ENCODE results near the gene MGAT4A.

GRCh38 chr2:98731041-98731893, at the start of gene MGAT4A:
- TF ChIP-seq, protein P1, sequence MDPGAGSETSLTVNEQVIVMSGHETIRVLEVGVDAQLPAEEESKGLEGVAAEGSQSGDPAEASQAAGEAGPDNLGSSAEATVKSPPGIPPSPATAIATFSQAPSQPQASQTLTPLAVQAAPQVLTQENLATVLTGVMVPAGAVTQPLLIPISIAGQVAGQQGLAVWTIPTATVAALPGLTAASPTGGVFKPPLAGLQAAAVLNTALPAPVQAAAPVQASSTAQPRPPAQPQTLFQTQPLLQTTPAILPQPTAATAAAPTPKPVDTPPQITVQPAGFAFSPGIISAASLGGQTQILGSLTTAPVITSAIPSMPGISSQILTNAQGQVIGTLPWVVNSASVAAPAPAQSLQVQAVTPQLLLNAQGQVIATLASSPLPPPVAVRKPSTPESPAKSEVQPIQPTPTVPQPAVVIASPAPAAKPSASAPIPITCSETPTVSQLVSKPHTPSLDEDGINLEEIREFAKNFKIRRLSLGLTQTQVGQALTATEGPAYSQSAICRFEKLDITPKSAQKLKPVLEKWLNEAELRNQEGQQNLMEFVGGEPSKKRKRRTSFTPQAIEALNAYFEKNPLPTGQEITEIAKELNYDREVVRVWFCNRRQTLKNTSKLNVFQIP (CRISPR knock-in tag; IDR thresholded peaks at IDR 0.05; ENCODE audit: borderline replicate concordance, low read depth) = no peak
- TF ChIP-seq SNAI2 (CRISPR knock-in tag; IDR thresholded peaks at IDR 0.05) = no peak
- no peak for TF ChIP-seq BACH2 (CRISPR knock-in tag; IDR thresholded peaks at IDR 0.05; ENCODE audit: borderline replicate concordance)
- TF ChIP-seq ZFP3 (CRISPR knock-in tag; IDR thresholded peaks at IDR 0.05) = no peak
- TF ChIP-seq, protein P2, sequence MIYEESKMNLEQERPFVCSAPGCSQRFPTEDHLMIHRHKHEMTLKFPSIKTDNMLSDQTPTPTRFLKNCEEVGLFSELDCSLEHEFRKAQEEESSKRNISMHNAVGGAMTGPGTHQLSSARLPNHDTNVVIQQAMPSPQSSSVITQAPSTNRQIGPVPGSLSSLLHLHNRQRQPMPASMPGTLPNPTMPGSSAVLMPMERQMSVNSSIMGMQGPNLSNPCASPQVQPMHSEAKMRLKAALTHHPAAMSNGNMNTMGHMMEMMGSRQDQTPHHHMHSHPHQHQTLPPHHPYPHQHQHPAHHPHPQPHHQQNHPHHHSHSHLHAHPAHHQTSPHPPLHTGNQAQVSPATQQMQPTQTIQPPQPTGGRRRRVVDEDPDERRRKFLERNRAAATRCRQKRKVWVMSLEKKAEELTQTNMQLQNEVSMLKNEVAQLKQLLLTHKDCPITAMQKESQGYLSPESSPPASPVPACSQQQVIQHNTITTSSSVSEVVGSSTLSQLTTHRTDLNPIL (CRISPR knock-in tag; IDR thresholded peaks at IDR 0.05; ENCODE audit: low read depth) = no peak
- no peak for TF ChIP-seq ZFP30 (CRISPR knock-in tag; IDR thresholded peaks at IDR 0.05)
- TF ChIP-seq RARB (CRISPR knock-in tag; IDR thresholded peaks at IDR 0.05) = no peak
- no peak for TF ChIP-seq PPARA (CRISPR knock-in tag; IDR thresholded peaks at IDR 0.05; ENCODE audit: borderline replicate concordance)
- no peak for TF ChIP-seq GLIS3 (CRISPR knock-in tag; IDR thresholded peaks at IDR 0.05)
- no peak for TF ChIP-seq TOX (CRISPR knock-in tag; IDR thresholded peaks at IDR 0.05; ENCODE audit: borderline replicate concordance)
